Stimulated activated CD8-positive, alpha-beta memory T cell treated with anti-CD3 and anti-CD28 coated beads, Interleukin-15, amount 100 ng/mL, for 24 hours (primary cell): ENCODE data around the gene CSTB.

Experiments used
- DNase-seq: peaks from one replicate; pipeline ENCODE4 v3.0.0-alpha.2; 2020; ENCODE audit warnings: low read depth

CSTB gene

DNA sequence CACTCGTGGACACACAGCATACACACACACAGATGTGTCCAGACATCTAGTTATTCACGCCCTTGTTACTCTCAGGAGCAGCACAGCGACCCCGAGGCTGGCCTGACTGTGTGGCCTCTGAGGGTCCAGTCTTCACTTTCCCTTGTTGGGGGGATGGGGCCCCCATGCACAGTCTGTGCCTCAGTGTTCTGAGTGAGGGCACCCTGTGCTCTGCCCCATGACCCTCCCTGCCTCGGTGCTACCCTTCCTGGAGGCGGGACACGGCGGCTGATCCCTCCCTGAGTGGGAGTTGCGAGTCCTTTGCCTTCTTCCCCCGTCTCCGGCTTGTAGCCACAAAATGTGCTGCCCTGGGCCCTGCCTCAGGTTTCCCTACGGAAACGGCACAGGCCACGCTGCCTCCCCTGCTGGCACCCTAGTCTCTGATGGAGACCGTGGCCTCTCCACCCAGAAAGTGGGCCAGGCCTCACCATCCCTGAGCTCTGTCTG is 8.6 kb downstream of the CSTB start:
- DNase-seq = no peak

DNA sequence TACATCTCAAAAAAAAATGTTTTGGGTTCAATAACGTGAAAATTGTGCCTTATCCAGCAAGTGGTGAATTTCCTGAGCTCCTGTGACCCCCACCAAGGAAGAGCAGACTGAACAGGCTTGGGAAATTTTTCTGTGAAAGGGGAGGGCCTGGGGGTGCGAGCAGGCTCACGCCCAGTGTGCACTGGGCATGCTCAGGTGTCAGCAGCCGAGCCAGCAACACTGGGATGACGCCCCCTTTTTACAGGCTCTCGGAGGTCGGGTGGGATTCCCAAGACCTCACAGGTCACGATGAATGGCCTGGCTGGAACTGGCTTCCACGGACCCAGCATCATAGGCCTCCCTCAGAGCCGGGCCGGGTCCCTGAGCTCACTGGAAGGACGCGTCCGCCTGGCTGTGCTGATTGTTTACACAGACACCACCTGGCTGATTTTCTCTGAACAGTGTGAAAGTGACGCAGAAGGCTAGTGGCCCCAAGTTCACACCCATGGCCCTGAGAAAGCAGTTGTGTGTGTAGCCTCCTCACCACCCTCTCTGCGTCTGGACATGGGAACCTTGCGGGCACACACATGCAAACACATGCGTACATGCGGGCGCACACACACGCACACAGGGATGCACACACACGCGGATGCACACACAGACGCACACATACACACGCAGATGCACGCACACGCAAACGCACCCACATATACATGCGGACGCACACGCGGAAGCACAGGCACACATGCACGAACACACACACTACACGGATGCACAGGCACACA is 9.2 kb downstream of the CSTB start:
- DNase-seq = no peak

DNA sequence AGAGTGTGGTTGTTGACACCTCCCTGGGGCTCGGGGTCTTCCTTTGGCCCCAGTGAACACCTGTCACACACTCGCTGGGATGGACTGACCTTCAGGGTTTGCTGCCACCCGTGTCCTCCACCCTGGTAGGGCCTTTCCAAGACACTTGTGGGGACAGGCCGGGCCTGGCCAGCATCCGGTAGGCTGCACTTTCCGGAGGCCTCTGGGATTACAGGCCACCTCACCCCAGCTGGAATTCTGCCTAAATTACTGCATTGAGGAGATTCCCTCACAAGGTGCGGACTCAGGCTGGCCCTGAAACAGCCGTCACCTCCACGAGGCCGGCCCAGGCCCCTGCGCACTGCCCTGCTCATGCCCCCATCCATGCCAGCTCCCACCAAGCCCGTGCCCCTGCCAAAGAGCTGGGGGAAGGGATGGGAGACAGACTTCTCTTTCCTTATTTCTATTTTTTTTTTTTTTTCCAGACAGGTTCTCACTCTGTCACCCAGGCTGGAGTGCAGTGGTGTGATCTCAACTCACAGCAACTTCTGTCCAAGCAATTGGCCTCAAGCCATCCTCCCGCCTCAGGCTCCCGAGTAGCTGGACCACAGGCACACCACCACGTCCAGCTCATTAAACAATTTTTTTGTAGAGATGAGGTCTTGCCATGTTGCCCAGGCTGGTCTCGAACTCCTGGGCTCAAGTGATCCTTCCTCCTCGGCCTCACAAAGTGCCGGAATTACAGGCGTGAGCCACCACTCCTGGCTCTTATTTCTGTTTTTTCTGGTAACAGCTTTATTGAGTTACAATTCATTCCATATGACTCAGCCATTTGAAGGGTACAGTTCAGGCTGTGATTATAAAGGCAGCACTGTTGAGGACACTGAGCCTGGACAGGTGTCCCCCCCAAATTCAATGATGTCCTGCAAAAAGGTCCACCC is 11.3 kb downstream of the CSTB start:
- no peak for DNase-seq

DNA sequence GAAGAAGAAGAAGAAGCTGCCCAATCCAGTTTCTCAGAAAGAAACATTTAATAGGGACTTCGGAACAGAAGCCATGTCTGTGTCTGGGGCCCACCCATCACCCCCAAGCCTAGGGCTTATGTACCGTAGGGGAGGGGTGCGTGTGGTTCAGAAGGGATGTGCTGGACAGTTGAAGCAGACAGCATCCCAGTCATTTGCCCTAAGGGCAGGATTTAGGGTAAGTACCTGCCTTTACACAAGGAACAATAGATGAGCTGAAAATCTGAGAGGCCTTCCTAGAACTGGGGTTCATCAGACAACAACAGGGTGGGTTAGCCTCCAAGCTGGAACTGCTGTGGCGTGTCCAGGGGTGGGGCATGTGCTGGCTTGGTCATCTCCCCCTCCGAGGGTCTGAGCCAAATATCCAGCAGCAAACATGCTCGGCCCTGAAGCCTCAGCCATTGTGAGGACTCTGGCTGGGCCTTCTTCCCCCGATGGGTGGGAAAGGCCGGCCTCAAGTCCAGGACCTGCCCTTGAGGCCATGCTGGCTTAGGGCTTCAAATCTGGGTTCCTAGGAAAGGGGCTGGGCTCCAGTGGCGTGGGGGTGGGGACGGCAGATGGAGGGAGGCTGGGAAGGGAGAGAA is 12.1 kb downstream of the CSTB start:
- DNase-seq = no peak

DNA sequence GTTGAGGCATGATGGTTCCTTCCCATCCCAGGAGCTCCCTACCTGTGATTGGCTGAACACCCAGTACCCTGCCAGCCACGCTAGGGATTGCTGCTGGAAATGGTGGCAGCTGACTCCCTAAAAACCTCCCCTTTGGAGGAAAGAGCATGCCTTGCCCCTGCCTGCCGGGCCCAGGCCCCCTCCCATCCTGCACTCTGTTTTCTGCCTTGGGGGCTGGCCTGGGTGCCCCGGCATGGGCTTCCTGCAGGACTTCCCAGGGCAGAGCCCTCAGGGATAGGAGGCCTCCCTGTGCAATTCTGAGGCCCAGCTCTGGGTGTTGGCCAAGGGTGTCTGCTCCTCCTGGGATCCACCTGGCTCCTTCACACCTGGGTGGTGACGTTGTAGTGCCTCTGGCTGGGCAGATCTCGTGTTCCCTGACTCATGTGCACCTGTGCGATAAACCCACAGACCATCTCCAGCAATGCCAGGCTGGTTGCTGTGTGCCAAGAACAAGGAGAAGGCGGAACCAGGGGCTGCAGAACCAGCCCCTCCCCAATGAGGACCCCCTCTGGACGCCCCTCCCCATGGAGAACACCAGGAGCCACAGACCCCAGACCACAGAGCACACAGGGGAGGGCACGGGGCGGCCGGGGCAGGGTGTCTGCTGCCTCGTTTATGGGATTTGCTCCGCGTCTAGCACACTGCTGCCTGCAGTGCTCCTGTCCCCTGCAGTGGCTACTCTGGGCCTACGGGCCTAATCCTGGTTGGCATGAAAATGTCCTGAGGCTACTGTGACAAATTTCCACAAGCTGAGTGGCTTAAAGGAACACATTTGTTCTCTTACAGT is 13.6 kb downstream of the CSTB start:
- DNase-seq = no peak

DNA sequence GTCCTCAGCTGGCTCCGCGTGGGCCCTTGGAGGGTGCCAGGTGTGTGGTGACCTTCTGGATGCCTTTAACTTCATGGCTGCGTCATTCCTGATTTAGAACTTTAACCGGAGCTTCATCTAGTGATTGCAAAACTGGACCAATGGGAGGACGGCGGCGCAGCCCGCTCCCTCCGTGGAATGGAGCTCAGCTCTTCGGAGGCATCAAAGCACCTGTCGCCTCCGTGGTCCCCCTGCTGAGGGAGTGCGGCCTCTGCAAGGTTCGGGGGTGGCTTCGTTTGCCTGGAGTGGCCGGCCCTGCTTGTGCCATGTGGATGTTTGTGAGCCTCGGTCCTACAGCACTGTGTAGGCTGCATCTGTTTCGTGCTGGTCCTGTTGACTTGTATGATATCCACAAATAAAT is 14.2 kb downstream of the CSTB start:
- no peak for DNase-seq

DNA sequence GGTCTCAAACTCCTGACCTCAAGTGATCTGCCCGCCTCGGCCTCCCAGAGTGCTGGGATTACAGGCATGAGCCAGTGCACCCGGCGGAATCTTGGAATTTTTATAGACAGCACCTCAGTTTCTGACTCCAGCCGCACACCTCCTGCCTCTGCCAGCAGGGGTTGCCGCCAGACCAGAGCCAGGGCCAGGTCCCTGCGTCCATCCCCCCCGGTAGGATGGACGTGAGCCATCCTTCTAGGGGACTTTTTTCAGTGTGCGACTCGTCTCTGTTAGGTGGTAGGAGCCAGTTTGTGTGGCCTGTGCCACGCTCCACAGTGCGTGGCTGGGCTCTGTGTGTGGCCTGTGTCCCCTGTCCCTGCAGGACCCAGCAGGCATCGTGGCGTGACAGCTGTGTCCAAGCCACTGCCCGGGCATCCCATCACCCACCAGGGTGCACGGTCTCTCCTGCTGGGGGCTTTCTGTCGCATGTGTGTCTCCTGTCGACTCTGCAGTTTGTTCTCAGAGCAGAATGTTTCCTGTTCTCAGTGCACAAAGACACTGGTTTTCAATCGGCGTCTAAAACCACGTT is 15.6 kb downstream of the CSTB start:
- no peak for DNase-seq

DNA sequence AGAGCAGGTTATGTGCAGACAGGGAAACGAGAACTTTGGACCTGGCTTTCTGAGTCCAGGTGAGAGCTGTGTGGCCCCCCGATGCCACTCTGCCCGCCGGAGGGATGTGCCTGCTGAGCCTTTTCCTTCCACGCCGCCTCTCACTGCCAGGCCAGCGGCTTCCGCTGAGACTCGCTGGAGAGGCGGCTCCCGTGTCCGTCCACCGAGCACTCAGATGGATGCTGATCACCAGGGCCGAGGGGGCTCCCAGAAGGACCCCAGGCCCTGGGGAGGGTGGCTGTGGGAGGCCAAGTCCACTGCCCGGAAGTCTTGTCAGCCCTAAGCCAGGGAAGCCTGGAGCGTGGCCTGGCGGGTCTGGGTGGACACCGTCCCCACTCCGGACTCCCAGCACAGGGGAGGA is 16.5 kb downstream of the CSTB start:
- no peak for DNase-seq

DNA sequence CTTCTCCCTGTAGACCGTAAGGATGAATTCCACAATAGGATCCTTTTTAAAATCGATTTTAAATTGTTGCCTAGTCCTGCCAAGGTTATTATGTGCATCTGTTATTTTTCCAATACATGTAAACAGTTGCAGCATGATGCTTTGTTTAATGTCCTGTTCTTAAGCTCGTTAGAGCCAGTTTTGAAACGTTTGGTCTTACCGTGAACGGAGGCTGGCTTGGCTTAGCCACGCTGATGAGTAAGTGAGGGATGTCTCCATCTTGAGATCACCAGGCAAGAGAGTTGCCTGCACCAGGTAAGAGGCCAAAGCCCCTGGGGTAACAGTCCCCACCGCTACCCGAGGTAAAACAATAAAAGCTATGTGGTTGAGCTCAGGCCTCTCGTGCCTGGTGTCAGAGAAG is 17.3 kb downstream of the CSTB start:
- no peak for DNase-seq

DNA sequence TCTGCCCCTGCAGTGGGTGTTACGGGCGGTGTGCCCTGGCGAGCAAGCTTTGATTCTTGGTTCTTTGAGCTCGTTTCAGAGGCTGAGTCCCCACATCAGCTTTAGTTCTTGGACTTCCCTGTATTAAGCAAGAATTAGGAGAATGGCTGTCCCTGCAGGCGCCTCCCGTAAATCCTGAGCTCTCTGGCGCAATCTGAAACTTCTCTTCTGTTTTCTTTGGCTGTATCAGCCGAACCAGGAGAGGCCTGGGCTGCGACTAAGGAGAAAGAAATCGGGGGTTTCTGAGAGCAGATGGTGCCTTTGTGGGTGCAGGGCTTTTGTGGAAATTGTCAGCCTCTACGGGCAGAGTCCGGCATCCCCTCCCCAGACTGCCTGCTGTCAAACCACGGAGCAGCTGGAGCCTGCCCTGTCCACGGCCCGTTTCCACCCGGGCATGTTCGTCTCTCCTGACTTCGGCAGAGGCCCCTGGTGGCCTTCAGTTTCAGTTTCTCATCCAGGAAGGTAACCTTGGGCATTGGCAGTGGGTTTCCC is 17.9 kb downstream of the CSTB start:
- DNase-seq = no peak

DNA sequence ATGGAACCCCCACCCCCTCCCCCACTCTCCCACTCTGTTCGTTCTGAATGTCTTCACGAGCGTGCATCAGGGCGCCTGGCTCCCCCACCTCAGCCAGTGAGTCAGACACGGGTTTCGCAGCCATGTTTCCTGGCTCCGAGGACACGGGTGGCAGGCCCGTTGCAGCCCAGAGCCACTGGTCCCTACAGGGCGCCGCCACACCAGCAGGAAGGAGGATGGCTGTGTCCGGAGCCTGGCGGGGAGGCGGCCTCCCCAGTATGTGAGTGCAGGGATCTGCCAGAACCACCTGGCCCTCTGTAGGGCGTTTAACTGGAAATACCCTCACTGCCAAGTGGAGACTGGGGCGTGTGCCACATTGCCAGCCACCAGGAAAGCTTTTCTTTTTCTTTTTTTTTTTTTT is 18.5 kb downstream of the CSTB start:
- DNase-seq = no peak

DNA sequence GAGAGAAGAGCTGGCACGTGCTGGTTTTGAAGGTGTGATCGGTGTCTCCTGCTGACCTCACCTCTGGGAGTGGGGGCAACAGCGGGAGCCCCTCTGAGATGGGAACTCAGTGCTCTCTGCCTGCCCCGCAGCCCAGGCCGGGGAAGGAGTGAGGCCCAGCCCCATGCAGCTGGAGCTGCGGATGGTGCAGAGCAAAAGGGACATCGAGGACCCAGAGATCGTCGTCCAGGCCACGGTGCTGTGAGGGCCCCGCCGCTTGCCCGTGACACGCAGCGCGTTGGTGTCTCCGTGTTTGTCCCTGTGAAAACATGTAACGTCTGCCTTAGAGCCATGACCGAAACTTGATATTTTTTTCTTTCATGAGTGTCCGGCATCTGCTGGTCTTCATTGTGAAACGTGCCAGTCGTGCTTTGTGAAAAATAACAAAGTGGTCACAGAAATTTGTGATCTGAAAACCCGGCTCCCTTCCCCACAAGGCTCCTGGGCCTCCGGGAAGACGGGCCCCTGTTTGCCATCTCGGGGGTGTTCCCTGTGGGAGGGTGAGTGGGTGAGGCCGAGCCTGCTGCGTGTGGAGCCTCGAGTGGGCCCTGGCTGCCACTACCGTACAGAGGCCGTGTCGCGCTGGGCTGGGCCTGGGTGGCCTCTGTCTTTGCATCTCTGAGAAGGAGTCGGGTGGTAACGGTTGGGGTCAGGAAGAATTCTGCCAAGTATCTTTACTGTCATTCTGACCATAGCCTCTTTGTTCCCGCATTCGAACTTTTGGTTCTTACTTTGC is 20.1 kb downstream of the CSTB start:
- DNase-seq = no peak

DNA sequence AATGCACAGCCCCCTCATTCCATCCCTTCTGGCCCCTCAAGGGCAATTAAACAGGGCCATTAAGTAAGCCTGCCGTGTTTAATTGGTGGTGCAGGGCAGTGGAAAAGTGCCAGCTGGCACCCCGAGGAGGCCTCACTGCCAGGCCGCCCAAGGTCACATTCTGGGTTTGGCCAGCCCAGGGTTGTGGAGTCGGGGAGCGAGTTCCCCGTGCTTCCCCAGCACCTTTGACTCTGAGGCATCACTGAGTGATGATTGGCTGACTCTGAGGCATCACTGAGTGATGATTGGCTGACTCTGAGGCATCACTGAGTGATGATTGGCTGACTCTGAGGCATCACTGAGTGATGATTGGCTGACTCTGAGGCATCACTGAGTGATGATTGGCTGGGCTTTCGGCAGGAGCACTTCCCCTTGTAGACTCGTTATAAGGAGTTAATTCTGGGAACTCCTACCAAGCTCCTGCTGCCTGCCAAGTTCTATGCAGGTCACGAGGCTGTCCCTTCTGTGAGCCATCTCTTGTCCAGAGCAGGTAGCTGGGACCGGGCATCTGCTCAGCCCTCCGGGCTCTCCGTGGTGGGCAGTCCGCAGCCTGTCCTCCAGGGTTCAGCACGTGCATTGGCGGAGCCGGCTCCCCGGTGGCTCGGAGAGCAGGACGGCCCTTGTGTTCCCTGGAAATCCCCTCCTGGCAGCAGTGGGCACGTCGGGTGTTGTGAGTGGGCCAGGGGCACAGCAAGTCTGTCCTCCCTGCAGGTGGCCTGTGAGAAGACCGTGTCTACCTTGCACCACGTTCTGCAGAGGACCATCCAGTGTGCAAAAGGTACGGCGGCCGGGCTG is 20.9 kb downstream of the CSTB start:
- no peak for DNase-seq

DNA sequence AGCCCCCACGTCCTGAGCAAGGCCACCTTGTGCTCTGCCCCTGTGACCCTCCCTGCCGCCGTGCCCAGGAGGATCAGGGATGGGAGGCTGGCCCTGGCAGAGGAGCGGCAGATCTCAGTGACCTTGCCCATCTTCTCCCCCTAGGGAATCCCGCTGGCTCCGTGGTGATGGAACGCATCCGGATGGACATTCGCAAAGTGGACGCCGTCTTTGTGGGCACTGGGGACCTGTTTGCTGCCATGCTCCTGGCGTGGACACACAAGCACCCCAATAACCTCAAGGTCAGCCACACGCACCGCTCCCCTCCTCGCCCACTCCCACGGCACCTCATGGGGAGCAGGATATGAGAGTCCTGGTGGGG is 22.7 kb downstream of the CSTB start:
- no peak for DNase-seq

DNA sequence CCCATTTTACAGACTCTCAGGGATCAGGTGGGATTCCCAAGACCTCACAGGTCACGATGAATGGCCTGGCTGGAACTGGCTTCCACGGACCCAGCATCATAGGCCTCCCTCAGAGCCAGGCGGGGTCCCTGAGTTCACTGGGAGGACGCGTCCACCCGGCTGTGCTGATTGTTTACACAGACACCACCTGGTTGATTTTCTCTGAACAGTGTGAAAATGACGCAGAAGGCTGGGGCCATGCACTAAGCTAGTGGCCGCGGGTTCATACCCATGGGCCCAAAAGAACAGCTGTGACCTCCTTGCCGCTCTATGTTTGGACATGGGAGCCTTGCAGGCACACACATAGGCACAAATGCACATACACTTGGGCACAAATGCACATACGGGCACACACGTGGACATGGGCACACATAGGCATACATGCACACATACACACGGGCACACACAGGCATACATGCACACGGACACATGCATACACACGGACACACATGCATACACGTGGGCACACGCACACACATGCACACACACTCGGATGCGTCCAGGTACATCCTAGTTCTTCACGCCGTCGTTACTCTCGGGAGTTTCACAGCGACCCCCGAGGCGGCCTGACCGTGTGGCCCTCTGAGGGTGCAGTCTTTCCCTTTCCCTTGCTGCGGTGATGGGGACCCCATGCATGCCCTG is 23.2 kb downstream of the CSTB start:
- DNase-seq = no peak

DNA sequence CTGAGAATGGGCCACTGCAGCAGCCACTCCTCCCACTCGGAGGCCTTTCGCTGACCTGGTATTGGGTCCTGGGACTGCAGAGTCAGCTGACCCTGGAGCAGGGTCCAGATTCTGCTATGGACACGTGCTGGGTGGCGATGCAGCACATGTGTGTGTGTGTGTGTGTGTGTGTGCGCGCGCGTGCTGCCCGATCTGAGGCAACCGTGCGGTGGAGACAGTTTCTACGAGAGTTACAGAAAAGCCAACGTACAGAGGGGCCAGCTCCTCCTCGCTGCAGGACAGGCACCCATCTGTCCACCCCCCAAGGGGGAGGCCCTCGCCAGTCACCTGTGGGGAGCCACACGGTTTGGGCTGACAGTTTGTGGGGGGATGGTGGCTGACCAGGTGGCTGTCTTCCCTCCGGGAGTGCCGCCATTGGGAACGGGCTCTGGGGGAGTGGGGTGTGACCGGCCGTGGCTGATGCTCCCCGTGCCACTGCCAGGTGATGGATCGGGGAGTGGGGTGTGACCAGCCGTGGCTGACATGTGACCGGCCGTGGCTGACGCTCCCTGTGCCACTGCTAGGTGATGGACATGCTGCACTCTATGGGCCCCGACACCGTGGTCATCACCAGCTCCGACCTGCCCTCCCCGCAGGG is 24.0 kb downstream of the CSTB start:
- no peak for DNase-seq

DNA sequence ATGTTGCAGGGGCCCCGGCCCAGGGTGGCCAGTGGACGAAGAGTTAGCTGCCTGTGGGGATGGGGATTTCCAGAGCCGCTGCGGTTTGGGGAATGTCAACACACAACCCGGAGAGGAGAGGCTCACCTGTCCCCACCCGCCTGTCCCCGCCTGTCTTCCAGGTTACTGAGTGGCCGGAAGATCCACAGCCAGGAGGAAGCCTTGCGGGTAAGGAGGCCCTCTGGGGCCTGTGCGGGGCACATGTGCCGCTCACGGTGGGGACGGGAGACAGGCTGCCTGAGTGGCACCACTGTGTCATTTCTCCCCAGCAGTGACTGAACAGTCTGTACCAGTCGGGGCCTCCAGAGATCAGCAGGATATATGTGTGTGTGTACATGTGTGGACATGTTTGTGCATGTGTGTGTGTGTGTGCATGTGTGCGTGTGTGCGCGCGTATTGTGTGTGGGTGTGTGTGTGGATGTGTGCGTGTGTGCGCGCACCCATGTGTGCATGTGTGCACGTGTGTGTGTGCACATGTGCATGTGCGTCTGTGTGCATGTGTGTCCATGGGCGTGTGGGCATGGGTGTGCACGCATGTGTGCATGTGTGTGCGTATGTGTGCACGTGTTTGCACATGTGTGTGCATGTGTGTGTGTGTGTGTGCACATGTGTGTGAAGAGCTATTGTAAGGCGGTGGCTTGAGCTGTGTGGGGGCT is 25.6 kb downstream of the CSTB start:
- DNase-seq = no peak
